NCI-H1105 treated with DMSO at 0.1 percent for 48 hours (cell line): Measurements from ENCODE around the gene OPN4.

ENCODE experiments used
- DNase-seq: peaks from one replicate; lab custom pipeline; 2025; lab: John Stamatoyannopoulos, UW

OPN4 gene

GRCh38 chr10:86647773-86648703 is 6.3 kb upstream of the OPN4 start:
- DNase-seq = no peak

- DNase-seq = no peak
Observed at GRCh38 chr10:86648704-86649427, 5.5 kb upstream of the OPN4 start.

- DNase-seq = no peak
Observed at GRCh38 chr10:86649471-86650150, 4.7 kb upstream of the OPN4 start.

- DNase-seq = no peak
Observed at GRCh38 chr10:86650151-86650550, 4.2 kb upstream of the OPN4 start.

GRCh38 chr10:86651021-86651471 is 3.3 kb upstream of the OPN4 start:
- DNase-seq = no peak

- no peak for DNase-seq
Observed at GRCh38 chr10:86651631-86652331, 2.6 kb upstream of the OPN4 start.

- DNase-seq = peak; percentile 78
Observed at GRCh38 chr10:86652361-86653202, 1.8 kb upstream of the OPN4 start.

- DNase-seq = no peak
Observed at GRCh38 chr10:86653379-86653778, 968 bp upstream of the OPN4 start.

GRCh38 chr10:86653987-86654386 is 360 bp upstream of the OPN4 start:
- no peak for DNase-seq

- no peak for DNase-seq
Observed at GRCh38 chr10:86655173-86655540, 810 bp downstream of the OPN4 start.

GRCh38 chr10:86655596-86655995 is 1.2 kb downstream of the OPN4 start:
- DNase-seq = no peak

GRCh38 chr10:86657011-86657395 is 2.7 kb downstream of the OPN4 start:
- DNase-seq = no peak

- DNase-seq = no peak
Observed at GRCh38 chr10:86657396-86658011, 3.2 kb downstream of the OPN4 start.

- no peak for DNase-seq
Observed at GRCh38 chr10:86658261-86658741, 4.0 kb downstream of the OPN4 start.

GRCh38 chr10:86658751-86659150 is 4.4 kb downstream of the OPN4 start:
- no peak for DNase-seq

GRCh38 chr10:86659161-86659691 is 4.9 kb downstream of the OPN4 start:
- DNase-seq = no peak

GRCh38 chr10:86659721-86660453 is 5.5 kb downstream of the OPN4 start:
- DNase-seq = no peak

- DNase-seq = no peak
Observed at GRCh38 chr10:86661161-86662025, 7.0 kb downstream of the OPN4 start.
